ENCODE results near the gene ABL1.

The ABL1 gene

DNA sequence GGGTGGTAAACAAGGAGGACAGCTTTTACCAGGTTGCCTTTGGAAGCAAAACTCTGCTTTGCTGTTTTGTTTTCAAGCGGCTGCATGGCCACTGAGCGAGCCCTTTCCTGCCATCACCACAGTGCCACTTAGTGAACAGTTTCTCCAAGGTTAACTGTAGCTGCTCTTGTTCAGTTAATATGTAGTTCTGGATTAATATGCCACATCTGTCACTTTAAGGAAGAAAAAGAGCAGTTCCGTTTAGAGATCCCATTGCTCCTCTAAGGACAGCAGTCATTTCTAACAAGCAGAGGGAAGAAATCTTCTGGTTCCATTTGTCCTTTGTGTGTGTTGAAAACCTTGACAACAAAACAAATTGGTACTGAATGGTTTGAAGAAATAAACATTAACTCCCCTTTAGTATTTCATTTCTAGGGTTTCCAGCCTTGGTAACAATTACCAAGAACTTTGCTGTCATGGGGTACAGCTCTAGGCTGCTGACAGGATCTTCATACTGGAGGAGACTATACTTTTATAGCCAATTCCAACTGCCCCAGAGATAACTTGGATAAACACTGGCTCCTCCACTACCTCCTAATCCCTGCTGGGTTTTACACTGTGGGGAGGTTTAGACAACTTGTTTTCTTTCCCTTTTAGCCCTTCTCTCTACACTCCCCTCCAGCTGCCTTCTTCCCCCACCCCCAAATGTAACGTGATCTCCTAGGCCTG is 10.3 kb upstream of the ABL1 start:
- in situ Hi-C loops (cut with MboI; ENCODE audit: low sequenced_read_pairs), result no loop called here

DNA sequence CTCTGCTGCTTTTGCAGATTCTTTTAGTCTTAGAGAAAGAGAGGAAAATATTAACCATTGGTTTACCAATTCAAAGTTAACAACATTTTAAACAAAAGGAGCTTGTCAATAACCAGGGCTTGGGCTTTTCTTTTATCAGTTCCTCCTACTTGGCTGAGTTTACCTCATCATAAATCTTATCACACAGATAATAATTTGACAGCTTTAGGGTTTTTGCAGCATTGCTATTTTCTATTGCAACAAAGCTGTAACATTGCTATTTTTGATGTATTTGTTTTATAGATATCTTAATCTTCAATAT is 9.8 kb upstream of the ABL1 start:
- in situ Hi-C loops (cut with MboI; ENCODE audit: low sequenced_read_pairs), result no loop called here

DNA sequence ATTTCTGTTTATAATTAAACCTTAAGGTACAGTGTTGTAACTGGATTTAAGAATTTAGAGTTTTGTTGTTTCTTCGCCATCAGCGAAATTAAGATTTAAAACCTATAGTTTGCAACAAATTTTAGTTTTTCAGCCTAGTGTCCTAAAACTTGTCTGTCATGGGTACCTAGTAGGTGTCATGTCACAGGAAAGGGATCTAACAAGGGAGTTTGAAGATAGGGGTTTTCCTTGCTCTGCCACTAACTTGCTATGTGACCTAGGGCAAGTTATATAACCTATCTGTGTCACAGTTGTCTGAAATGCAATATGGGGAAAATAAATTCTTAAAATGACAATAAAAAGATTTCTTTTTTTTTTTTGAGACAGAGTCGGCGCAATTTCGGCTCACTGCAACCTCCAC is 9.2 kb upstream of the ABL1 start:
- in situ Hi-C loops (cut with MboI; ENCODE audit: low sequenced_read_pairs), result no loop called here

DNA sequence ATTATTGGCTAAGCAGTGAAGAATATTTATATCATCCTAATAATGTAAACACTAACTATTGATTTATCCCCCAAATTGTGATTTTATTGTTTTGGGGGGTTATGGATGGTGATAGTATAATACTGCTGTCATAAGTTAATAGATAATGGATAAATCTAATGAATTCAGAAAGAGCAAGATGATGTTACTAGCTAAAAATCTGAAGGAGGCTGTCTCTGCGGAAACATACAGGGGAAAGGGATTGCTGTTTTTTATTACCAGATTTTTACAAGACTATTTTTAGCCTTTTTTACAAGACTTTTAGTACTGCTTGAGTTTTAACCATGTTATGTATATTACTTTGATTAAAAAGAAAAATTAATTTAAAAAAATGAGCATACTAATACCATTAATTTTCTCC is 5.3 kb upstream of the ABL1 start:
- in situ Hi-C loops (cut with MboI; ENCODE audit: low sequenced_read_pairs), result no loop called here

DNA sequence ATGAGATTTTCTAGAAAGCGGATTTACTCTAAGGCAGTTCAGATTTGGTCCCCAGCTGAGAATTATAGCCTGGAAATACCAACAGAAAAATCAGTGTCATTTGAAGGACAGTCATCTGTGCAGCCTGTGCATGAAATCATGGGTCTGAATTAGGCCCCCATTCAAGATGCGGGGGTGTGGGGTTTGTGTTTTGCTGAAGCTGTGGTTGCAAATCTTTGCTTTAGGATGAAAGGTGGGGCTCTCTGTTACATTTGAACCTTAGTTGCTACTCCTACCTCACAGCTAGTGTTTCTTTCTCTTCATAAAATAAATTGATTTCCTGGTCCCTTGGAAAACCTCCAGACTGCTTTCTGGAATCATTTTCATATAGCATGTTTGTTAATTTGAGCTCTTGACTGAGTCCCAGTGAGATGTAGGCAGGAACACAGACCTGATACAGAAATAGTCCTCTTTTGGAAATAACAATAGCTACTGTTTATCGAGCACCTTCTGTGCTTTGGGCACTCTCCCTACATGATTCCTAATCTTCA is 4.8 kb upstream of the ABL1 start:
- in situ Hi-C loops (cut with MboI; ENCODE audit: low sequenced_read_pairs), result no loop called here

DNA sequence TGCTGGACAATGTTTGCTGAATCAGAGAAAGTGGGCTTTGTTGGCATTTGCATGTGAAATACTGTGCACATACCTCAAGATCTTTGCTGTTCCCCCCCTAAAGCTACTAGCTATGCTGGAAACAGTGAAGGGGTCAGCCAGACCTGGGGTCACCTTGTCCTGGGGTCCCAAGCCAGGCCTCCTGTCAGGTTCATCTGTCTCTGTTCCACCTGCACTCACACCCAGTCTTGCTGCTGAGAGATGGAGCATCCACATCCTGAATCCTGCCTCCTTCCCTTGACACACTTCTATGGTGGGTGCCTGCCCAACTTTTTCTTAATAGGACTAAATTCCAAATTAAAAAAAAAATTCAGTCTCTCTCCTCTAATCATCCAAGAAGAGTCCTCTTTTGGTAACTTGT is 4.0 kb upstream of the ABL1 start:
- in situ Hi-C loops (cut with MboI; ENCODE audit: low sequenced_read_pairs), result no loop called here

DNA sequence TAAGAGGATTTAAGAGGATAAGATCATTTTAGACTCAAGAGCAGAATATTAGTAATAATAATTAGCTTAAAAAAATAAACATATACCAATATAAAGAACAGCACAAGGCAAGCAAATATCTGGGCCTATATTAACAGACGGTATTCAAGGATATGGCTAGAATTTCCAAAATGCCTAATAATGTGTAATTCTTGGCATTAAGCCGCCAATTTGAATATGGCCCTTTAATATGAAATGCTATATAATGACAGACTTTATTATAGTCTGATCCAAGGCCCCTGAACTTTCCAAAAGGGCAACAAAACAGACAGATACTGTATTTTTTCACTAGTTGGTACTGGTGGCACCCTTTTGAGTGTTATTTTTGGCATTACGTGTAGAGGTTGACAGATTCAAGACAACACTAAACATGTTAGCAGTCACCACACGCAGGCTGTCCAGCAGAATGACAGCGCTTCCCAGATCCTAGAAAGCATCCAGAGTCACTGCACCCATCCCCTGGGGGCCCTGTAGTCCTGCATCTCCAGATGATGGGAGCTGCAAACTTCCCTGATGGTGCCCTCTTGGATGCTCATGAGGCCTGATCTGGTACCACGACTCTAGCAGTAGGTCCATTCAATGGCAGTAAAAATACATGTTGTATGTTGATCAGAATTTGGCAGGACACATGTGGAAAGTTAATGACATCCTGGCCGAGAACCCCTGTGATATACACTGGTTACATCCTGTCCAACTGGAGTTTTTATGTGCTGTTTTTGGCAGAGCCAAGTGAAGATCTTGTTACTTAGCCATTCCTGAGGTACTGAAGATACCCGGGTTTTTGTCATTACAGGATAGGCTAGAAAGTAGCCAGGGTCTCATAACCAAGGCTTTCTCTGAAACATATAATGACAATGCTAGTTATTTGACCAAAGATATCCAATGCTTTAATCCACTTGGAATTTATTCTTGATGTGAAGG is 1.7 kb upstream of the ABL1 start:
- in situ Hi-C loops (cut with MboI; ENCODE audit: low sequenced_read_pairs), result no loop called here

DNA sequence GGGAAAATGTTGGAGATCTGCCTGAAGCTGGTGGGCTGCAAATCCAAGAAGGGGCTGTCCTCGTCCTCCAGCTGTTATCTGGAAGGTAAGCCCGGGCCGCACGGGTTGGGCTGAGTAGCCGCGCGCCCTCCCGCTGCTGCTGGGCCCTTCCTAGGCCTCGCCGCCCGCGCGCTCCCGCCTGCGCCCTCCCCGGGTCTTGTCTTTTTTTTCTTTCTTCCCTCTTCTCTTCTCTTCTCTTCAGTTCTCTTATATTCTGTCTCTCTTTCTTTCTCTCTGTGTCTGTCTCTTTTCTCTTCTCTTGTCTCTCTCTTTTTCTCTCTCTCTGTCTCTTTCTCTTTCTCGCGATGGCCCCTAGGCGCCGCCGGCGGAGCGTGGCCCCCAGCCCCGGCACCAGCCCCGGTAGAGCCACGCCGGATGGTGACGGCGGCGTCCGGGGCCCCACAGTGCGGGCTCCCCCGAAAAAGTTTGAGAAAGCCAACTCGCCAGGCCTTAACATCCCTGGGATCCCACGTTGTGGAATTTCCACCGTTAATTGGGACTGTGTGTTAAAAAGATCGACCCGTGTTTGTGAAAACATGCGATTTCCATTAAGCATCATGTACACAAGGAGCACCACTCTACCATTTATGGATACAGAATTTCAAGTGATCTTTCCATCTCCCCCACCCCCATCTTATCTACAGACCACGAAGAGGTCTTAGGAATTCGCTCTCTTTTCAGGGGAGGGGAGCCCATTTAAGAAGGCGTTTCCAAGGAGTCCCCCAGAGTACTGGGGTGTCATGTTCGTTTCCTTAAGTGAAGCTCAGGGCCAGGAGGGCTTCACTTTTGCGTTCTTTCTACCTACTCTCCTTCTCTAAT is 616 bp downstream of the ABL1 start:
- in situ Hi-C loops (cut with MboI; ENCODE audit: low sequenced_read_pairs), result no loop called here

DNA sequence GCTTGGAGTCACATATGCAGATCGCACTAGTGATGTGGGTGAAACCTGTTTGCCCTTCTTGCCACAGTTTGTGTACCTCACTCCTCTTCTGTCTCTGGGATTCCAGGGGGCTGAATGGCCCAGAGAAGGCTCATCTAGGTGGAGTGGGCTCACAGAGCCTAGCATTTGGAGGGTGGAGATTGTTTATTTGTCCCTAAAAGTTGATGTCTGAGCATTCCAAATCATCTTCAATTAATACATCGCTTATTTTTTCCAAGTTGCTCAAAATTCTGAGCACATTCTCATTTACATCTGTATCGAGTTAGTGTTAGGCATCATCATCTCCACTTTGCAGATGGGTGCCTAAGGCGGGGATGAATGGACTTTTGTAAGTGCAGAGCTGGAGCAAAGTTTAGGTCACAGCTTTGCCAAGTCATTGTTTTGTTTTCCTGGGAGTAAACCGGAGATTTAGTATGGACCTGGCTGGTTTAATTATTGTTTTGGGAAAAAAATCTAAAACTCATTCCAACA is 2.0 kb downstream of the ABL1 start:
- in situ Hi-C loops (cut with MboI; ENCODE audit: low sequenced_read_pairs), result no loop called here

DNA sequence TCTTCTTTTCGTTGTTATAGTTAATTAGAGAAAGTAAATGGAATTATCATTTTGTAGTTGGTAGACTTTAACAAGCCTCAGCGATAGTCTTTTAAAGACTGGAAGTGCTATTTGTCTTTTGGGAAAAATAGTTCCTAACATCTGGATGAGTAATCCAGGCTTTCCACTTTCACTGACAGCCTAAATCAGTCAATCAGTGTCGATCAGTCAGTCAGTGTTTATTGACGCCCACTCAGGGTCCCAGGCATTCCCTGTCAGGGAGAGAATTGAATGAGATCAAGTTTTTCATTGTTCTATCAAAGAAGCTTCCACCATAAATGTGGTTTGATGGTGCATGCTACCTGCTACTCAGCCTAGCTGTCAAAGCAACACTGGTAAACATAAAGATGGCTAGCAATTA is 2.6 kb downstream of the ABL1 start:
- in situ Hi-C loops (cut with MboI; ENCODE audit: low sequenced_read_pairs), result no loop called here

DNA sequence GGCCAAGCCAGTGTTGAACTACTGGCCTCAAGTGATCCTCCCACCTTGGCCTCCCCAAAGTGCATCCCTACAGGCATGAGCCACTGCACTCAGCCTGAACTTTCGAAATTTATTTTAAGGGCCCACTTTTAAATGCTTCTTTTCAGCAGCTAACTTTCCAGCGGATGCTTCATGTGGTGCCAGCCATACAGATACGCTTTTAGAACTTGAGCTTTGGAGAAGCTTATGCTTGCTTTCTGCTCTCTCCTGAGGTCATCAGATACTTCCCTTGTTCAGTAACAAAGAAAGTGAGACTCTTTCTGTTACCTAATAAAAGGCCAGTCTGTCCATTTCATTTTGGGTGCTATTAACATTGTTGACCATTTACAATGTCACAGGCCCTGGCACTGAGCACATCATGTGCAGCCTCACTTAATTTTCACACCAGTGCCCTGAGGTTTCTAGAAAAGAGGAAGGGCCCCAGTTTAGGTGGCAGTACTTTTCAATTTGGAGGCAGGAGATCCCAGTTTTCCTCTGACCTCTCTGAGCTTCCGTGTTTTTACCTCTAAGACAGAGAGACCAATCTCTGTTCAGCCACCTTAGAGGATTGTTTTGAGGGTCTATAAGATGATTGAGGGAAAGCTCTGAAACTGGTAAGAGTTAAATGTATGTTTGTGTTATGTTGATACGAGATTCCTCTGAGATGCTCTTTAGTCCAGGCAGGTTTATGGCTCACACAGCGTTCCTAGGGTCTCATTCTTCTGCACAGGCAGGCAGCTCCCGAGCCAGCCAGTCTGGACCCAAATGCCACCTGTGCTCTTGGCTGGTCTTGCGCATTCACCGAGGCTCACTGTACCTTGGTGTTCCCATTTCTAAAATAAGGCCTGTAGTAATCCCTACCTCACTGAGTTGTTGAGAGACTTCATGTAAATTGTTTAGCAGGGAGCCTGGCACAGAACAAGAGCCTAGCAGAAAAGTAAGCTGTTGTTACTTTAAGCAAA is 4.4 kb downstream of the ABL1 start:
- in situ Hi-C loops (cut with MboI; ENCODE audit: low sequenced_read_pairs), result no loop called here

DNA sequence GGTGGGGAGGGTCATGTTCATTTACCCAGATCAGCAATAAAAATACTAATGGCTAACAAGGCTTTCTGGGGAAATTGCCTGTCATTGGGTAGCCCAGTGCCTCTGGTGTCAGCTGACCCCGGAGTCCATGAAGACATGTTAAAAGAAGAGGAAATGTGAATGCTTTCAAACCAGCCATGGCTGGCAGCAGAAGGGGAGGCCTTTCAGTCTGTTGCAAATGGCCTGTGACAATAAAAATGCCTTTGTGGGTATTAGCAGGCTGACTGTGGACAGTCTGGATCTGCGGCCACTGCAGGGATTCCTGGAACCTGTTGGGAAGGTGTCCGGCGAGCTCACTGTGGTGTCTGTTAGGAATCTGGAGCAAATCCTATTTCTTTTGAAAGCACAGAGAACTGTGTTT is 7.5 kb downstream of the ABL1 start:
- in situ Hi-C loops (cut with MboI; ENCODE audit: low sequenced_read_pairs), result no loop called here

DNA sequence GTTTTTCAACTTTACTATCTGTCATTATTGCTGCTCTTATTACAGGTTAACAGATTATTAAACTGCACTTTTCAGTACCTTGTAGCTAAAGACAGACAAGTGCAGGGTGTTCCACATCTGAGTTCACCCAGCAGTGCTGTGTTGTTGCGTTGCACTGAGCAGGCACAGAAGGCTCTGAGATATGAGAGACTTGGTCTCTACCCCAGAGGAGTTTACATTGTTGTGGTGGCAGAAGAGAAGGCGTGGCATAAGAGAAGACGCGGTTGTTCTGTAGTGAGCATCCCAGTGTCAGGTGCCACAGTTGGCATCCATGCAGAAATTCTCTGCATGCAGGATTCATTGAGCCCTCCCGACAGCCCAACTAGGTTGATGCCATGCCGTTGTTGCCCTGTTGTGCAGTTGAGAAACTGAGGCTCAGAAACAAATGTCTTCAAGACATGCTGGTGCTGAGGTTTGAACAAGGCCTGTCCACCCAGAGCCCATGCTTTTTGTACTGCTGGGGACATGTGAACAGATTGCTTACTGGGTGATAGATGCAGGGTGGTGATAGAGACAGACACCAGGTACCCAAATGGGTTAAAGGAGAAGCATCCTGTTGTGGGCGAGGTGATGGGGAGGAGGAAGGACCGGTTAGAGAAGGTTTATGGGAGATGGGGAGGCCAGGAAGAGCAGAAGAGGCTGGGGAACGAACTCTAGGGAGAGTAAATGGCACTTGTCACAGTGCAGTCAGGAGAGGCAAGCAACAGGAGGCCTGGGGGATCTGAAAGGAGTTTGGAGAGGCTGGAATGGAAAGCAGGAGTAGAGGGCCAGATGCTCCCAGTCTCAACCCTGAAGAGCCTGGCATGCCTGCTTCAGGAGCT is 8.2 kb downstream of the ABL1 start:
- in situ Hi-C loops (cut with MboI; ENCODE audit: low sequenced_read_pairs), result no loop called here

DNA sequence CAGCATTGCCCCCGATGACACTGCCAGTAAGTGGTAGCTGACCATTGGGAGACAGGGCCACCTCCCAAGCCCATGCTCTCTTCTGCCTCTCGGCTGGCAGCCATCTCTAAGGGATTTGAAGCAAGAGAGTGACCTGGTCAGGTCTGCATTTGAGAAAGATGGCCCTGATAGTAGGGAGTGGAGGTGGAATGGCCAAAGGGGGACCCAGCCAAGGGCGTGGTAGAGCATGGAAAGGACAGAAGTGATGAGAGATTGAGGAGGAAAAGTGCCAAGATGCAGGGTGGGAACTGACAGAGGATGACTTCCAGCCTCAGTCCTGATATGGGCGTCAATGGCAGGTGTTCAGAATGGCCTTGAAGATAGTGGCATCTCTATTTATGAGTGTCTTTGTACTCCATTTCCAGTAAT is 9.0 kb downstream of the ABL1 start:
- in situ Hi-C loops (cut with MboI; ENCODE audit: low sequenced_read_pairs), result no loop called here

DNA sequence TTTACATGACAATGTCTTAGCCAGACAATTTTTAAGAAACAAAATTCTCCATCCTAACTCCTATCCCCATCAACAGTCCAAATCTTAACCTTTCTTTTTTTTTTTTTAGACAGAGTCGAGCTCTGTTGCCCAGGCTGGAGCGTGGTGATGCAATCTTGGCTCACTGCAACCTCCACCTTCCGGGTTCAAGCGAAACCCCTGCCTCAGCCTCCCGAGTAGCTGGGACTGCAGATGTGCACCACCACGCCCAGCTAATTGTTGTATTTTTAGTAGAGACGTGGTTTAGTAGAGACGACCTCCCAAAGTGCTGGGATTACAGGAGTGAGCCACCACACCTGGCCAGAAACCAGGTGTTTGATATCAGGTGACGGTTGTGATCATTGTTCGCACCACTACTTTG is 10.2 kb downstream of the ABL1 start:
- in situ Hi-C loops (cut with MboI; ENCODE audit: low sequenced_read_pairs), result no loop called here

DNA sequence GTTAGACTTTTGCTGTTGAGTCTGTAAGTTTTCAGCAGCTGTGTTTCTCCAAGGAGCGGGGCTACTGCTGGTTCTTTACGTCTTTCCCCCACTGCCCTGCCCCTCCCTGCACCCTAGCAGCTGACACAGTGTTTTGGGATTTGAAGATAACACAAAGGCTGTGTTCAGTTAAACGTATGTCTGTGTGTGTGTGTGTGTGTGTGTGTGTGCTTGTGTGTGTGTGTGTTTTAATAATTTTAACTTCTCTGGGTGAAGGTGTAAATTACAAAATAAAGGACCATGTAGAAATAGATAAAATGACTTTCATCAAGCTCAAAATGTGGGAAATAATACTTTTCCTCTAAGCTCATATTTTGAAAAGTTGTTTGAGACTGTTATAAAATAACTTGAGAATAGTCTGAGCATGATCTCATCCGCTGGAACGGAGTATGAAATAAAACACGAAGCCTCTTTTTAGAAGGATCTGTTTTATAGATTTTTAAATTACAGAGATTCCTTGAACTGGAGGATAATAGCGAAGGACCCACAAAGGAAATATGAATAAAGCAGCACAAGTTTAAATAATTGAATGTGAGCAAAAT is 10.9 kb downstream of the ABL1 start:
- in situ Hi-C loops (cut with MboI; ENCODE audit: low sequenced_read_pairs), result no loop called here

DNA sequence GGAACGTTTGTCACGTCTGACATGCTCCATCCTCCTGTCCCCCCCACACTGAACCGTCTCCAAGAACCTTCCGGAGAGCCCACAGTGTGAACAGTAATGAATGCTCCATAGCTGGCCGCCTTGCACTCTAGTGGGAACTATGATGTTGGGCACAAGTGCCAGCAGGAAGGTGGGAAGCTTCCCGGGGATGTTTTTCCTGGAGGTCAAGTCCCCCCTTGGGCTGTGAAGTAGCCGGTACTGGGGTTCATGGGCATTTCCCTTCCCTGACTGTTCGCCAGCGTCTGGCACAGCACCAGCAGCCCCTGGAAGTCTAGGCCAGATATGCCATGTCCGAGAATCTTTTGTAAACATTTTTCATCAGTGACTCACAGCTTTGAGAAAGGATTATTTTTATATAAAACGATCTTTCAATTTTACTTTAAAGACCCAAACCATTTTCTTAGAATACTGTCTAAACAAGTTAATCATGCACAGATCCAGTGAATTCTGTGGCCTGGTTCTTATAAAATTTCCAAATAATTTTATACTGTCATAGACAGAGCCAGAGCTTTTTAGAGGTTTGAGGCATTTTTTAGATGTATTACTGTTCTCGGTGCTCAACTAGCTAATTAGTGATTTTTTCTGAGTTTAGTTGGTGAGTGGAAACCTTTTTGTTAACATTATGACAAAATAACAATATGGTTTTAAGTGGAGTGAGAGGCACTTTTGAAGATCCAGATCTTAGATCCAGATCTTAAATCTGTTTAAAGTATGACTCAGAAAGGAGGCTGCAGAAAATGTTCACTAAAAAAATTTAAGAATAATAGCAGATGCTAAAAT is 11.6 kb downstream of the ABL1 start:
- in situ Hi-C loops (cut with MboI; ENCODE audit: low sequenced_read_pairs), result no loop called here

Data from hTERT RPE-1 (cell line).